Measurements from ENCODE around the gene ELL.
"Not testable (repeated sequence)": the region's sequence is repeated elsewhere in the genome, so short reads cannot be mapped to it uniquely, and the experiment has no call there.

- not testable (repeated sequence) for TF ChIP-seq IRF1 (CRISPR knock-in tag; IDR thresholded peaks at IDR 0.05; ENCODE audit: borderline replicate concordance); ZSCAN29 (IDR thresholded peaks at IDR 0.05); CBX8 (IDR thresholded peaks at IDR 0.05; ENCODE audit: borderline replicate concordance, extremely low read depth, low read depth, low read length, poor library complexity, severe bottlenecking); MAFK (IDR thresholded peaks at IDR 0.05; ENCODE audit: low read length); TEAD2 (tag; IDR thresholded peaks at IDR 0.05)
These were observed 119.2 kb downstream of the ELL start for GRCh38 chr19:18402455-18403248.
